NCI-H1417 (cell line): ENCODE results near the gene LSM7.

Experiments used
- DNase-seq, 3 experiments: peaks; one replicate each; lab custom pipeline; 2025; lab: John Stamatoyannopoulos, UW

Gene LSM7

DNA sequence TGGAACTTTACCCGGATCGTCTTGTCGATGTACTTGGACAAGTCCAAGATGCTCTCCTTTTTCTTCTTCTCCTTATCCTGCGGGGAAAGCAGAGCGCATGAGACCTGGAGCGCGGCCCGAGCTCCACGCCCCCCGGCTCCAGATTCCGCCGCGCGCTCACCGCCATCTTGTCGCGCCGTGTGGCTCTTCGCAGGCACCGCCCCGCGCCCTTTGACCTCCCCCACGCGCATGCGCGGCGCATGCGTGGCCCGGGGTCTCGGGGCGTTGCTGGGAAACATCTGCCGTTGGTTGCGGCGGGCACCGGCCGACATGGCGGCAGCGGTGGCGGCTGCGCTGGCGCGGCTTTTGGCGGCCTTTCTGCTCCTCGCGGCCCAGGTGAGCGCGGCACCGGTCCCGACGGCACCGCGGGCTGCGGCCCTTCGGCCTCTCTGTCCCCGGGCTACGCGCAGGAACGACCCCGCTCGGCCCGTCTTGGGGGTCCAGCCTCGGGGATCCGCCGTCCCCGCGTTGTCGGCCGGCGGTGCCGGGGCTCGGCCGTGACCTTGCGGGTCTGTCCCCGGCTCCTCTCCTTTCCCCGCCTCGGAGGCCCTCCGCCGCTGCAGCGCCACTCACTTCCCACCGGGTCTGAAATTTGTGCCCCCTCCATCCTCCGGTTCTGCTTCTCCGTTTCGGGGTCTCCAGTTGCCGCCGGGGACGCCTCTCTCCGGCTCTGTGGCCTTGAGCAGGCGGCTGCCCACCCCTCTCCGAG, at the start of gene LSM7, which contains the start of gene SPPL2B:
LSM7 (minus strand) TSS at position 186 of the 748 bp plus-strand sequence; CDS start at position 166, 20 bp downstream.
SPPL2B (plus strand) TSS at position 284 of the 748 bp plus-strand sequence; CDS start at position 310, 26 bp downstream.
- peak; percentile 94 to 97 (median 96) for DNase-seq

GRCh38 chr19:2376784-2377519, 48.6 kb upstream of the LSM7 start:
- DNase-seq: peak in 1 of 3 experiments; percentile 30

GRCh38 chr19:2375353-2376121, 47.2 kb upstream of the LSM7 start:
- DNase-seq: no peak

GRCh38 chr19:2374808-2375207, 46.4 kb upstream of the LSM7 start:
- no peak for DNase-seq

DNA sequence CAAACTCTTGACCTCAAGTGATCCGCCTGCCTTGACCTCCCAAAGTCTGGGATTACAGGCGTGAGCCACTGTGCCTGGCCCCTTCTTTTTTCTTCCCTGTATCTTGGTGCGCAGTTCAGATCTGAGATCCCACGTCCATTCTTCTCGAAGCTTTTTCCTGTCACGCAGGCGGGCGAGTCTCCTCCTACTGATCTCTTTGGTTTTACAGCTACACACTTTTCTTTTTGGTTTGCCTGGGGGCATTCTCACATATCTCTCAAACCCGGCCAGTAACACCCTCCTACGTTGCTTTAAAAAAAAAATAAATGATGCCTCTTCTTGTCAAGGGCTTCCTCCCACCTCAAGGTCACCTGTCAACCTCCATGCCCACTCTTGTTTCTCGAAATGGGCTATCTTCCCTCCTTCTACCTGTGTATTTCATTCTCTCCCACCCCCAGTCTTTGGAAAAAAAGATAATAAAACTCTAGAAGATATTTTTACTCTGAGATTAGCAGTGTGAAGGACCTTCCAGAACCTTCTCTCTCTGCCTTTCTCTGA, 43.8 kb upstream of the LSM7 start:
- no peak for DNase-seq

- no peak for DNase-seq
Observed at GRCh38 chr19:2371656-2372055, 43.3 kb upstream of the LSM7 start.

GRCh38 chr19:2365201-2365970, 37.0 kb upstream of the LSM7 start:
- no peak for DNase-seq

- DNase-seq: no peak
Observed at GRCh38 chr19:2363419-2363818, 35.0 kb upstream of the LSM7 start.

DNA sequence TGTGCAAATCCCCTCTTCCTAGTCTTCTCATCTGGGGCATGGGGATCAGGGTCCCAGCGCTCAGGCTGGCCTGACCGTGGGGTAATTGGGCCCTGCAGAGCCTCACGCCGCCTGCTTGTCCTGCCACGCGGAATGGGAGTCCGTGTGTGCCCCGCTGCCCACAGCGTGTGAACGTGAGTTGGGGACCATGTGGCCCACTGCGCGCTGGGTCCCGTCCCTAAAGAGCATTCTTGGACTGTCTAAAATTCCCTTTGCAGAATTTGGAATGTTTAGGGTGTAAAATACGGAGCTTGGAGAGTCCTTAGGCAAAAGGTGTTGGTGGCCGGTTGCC, 34.5 kb upstream of the LSM7 start:
- DNase-seq: no peak

DNA sequence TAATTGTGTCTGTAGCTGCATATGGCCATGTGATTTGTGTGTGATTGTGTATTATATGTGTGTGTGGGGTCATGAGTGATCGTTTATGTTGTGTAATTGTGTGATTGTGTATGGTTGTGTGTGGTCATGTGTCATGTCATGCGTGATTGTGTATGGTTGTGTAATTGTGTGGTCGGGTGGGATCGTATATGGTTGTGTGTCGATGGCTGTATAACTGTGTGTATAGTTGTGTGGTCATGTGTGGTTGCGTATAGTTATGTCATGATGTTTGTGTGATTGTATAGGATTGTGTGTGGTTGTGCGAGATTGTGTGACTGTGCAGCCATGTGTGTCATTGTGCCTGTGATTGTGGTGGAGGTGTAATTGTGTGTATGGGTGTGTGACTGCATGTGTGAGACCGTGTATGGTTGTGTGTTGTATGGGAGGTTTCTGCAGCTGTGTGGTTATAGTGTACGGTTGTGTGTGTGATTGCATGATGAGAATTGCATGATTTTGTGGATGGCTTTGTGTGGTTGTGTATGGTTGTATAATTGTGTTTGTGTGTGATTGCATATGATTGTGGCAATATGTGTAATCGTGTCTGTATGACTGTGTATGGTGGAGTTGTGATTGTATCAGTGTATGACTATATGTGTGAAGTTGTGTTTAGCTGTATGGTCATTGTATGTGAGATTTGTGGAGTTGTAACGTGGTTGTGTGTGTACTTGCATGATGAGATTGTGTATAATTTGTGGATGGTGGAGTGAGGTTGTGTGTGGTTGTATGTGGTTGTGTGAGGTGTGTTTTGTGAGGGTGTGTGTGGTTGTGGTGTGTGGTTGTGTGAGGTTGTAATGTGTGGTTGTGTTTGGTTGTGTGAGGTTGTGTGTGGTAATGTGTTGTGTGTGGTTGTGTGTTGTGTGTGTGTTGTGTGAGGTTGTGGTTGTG, 33.9 kb upstream of the LSM7 start:
- no peak for DNase-seq

GRCh38 chr19:2361246-2362045, 33.1 kb upstream of the LSM7 start:
- DNase-seq: peak in 1 of 3 experiments; percentile 21

GRCh38 chr19:2360833-2361232, 32.4 kb upstream of the LSM7 start:
- DNase-seq: no peak

GRCh38 chr19:2359992-2360685, 31.8 kb upstream of the LSM7 start, which contains the start of gene TMPRSS9:
Gene TMPRSS9, plus strand, starts transcription at chr19:2360265. Its CDS starts 29,521 bp downstream, at chr19:2389786.
- no peak for DNase-seq

DNA sequence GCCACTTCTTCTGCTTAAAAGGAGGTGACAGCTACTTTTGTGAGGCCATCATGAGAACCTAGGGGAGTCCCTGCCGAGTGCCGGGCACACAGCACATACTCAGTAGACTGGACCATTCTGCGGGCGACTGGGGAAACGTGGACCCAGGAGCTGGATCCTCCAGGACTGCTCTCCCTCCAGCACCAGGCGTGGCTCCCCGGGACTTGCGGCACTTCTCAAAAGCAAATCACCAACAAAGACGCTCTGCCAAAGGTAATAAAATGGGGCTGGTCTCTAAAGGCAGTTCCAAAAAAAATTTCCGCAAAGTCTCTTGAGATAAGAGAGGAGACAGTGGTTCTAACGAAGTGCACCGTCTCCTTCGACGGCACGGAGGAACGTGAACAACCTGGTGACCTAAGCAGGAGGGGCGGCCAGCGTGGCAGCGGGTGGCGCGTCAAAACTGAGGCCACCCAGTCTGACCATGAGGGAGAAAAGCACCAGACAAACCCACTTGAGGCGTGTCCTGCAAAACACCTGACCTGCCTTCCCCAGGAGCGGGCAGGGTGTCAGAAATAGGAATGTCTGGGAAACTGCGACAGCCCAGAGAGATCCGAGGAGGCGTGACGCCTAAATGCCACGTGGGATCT, 30.3 kb upstream of the LSM7 start:
- DNase-seq: no peak

GRCh38 chr19:2357279-2358206, 29.2 kb upstream of the LSM7 start:
- DNase-seq: no peak

DNA sequence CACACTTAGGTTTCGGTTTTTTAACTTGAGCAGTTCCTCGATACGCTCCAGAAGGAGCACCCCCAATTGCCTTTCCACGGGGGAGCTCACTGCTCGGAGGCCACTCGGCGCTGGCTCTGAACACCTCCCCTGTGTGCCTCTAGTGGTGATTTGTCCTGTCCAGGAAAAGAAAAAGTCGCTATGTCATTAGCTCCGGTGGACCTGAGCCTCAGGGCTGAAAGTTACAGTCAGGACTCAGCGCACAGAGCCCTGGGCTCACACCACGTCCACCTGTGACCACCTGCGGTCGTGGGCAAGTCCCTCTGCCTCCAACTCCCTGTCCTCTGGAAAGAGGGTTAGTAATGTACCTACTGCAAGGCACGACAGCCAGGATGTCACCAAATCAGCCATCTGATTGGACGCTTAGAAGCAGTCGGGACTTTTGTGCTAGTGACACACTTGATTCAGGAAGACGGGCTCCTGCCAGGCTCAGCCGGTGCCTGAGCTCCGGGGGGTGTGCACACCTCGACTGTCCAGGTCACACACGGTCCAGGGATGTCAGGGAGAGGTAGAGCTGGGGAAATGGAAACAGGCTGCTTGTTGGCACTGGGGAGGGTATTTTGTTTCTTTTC, 27.8 kb upstream of the LSM7 start:
- no peak for DNase-seq
